HepG2 (cell line): ENCODE results near the gene IRF2. TPM values are rescaled to one million over a fixed set of nuclear protein-coding genes. Genes with fewer than 3 reads are reported as not detected.

ENCODE experiments used
- ATAC-seq: fragments of 200-7000 bp; cut with Tn5 transposase; 3 replicates; pipeline ENCODE4 v1.9.1; 2020; ENCODE audit warnings: mild to moderate bottlenecking, moderate library complexity
- BruUV-seq: library from RNA; stranded (reverse); fragments of 400-500 nt; replicated peaks from 2 replicates; lab custom pipeline; 2021; lab: Mats Ljungman, UMichigan
- CTCF ChIA-PET: fragments of 300-600 bp; formaldehyde crosslinking; extraction: SDS; loops from one replicate; lab custom pipeline; 2021; ENCODE audit warnings: low total read pairs, inconsistent platforms, low intra/inter-chr PET ratio; lab: Yijun Ruan, JAX
- POLR2A ChIA-PET: fragments of 350-600 bp; sonication (Branson Sonifier 250); formaldehyde crosslinking; loops from one replicate; lab custom pipeline; 2020; ENCODE audit warnings: antibody characterized with exemption, inconsistent platforms; lab: Yijun Ruan, JAX
- DNase-seq: peaks from one replicate; pipeline ENCODE4 v3.0.0-alpha.2; 2015; ENCODE audit warnings: low spot score
- FAIRE-seq: peaks from 3 replicates; lab custom pipeline; 2011; peaks lifted over from hg19 to GRCh38; lab: Jason Lieb, UNC
- H2AFZ ChIP-seq: one replicate; pipeline ENCODE4 v1.6.1; 2011; ENCODE audit warnings: low read length, inconsistent platforms
- H3K27ac ChIP-seq: fragments of 300-600 bp; 3 replicates; pipeline ENCODE4 v1.8.0; 2011; ENCODE audit warnings: mixed run types, mild to moderate bottlenecking, mixed read lengths, low read length, inconsistent platforms; ENCODE audit not compliant: insufficient read depth; ENCODE audit errors: extremely low read length
- H3K27me3 ChIP-seq, 2 experiments: fragments of 200-600 bp in 1 of 2; 2 replicates in 1 of 2; 3 replicates in 1 of 2; pipeline versions ENCODE4 v1.6.0 to v1.8.0; 2011; ENCODE audit warnings: low read length in 2 of 2, mild to moderate bottlenecking in 2 of 2, moderate library complexity in 2 of 2, inconsistent platforms in 1 of 2; ENCODE audit not compliant: insufficient read depth in 2 of 2, control insufficient read depth in 1 of 2
- H3K36me3 ChIP-seq, 2 experiments: fragments of 200-600 bp in 1 of 2; replicated peaks in 1 of 2; 2 replicates in 1 of 2; 3 replicates in 1 of 2; pipeline versions ENCODE4 v1.5.1 to v1.8.0; 2011; ENCODE audit warnings: low read length in 2 of 2, inconsistent platforms in 1 of 2; ENCODE audit not compliant: insufficient read depth in 2 of 2, control insufficient read depth in 1 of 2
- H3K4me1 ChIP-seq: 2 replicates; pipeline ENCODE4 v1.5.1; 2012; ENCODE audit warnings: low read length, inconsistent platforms; ENCODE audit not compliant: insufficient read depth
- H3K4me2 ChIP-seq: 2 replicates; pipeline ENCODE4 v1.6.0; 2011; ENCODE audit warnings: low read depth, low read length, inconsistent platforms
- H3K4me3 ChIP-seq, 3 experiments: fragments of 200-600 bp in 1 of 3; sonication (generic), shearing (Covaris generic) in 1 of 3; replicated peaks in 1 of 3; 2 replicates each; pipeline ENCODE4 v1.5.1; 2011 to 2016; ENCODE audit warnings: low read length in 3 of 3, inconsistent platforms in 2 of 3, low read depth in 2 of 3, mild to moderate bottlenecking in 2 of 3, control low read depth in 1 of 3, mixed read lengths in 1 of 3; ENCODE audit not compliant: insufficient read depth in 1 of 3
- H3K79me2 ChIP-seq: one replicate; pipeline ENCODE4 v1.6.1; 2011; ENCODE audit warnings: low read length, inconsistent platforms; ENCODE audit not compliant: insufficient read depth
- H3K9ac ChIP-seq: 2 replicates; pipeline ENCODE4 v1.6.0; 2011; ENCODE audit warnings: mild to moderate bottlenecking, low read depth, low read length, inconsistent platforms; ENCODE audit not compliant: insufficient read depth
- H3K9me3 ChIP-seq: 2 replicates; pipeline ENCODE4 v1.5.1; 2012; ENCODE audit warnings: mild to moderate bottlenecking, low read length
- H4K20me1 ChIP-seq: 2 replicates; pipeline ENCODE4 v1.6.0; 2011; ENCODE audit warnings: inconsistent platforms, mild to moderate bottlenecking, low read length, moderate library complexity; ENCODE audit not compliant: insufficient read depth
- ARNTL ChIP-seq: sonication (generic); formaldehyde crosslinking; IDR thresholded peaks from 2 replicates; pipeline ENCODE4 v1.4.0; 2020; ENCODE audit warnings: mild to moderate bottlenecking, missing genetic modification reagents
- KAT8 ChIP-seq: IDR thresholded peaks from 2 replicates; pipeline ENCODE4 v1.6.1; 2016; ENCODE audit warnings: missing genetic modification reagents, missing compliant biosample characterization
- MAF1 ChIP-seq: sonication (generic); formaldehyde crosslinking; IDR thresholded peaks from 2 replicates; pipeline ENCODE4 v1.5.0; 2020; ENCODE audit warnings: missing genetic modification reagents, borderline replicate concordance
- SAP130 ChIP-seq: IDR thresholded peaks from 2 replicates; pipeline ENCODE4 v1.6.1; 2016; ENCODE audit warnings: low read depth
- SP140L ChIP-seq: sonication (generic); formaldehyde crosslinking; IDR thresholded peaks from 2 replicates; pipeline ENCODE4 v1.4.0; 2020; ENCODE audit warnings: missing genetic modification reagents, borderline replicate concordance
- SRY ChIP-seq: sonication (generic); formaldehyde crosslinking; IDR thresholded peaks from 2 replicates; pipeline ENCODE4 v1.8.0; 2022; ENCODE audit warnings: mild to moderate bottlenecking, missing genetic modification reagents
- ZBTB40 ChIP-seq, 2 experiments: fragments of 450-650 bp in 1 of 2; sonication (generic) in 1 of 2; formaldehyde crosslinking in 1 of 2; IDR thresholded peaks; 2 replicates each; pipeline versions ENCODE4 v1.6.1 to v1.8.0; 2016 to 2022; ENCODE audit warnings: antibody characterized with exemption in 1 of 2, mild to moderate bottlenecking in 1 of 2, missing genetic modification reagents in 1 of 2
- ZNF251 ChIP-seq: sonication (generic); formaldehyde crosslinking; IDR thresholded peaks from 2 replicates; pipeline ENCODE4 v1.9.0; 2021; ENCODE audit warnings: mild to moderate bottlenecking, missing genetic modification reagents
- ZNF256 ChIP-seq: sonication (generic); formaldehyde crosslinking; conservative IDR thresholded peaks from 2 replicates; pipeline ENCODE4 v1.4.0; 2020; ENCODE audit warnings: missing genetic modification reagents
- ZNF512 ChIP-seq: sonication (generic); formaldehyde crosslinking; IDR thresholded peaks from 2 replicates; pipeline ENCODE4 v1.4.0; 2020; ENCODE audit warnings: mild to moderate bottlenecking, missing genetic modification reagents
- ZNF549 ChIP-seq: sonication (generic); formaldehyde crosslinking; IDR thresholded peaks from 2 replicates; pipeline ENCODE4 v1.5.0; 2020; ENCODE audit warnings: missing genetic modification reagents
- WGBS: methylation state at CpG from one replicate; pipeline ENCODE4 v1.1.6; 2017; ENCODE audit warnings: low lambda C conversion rate; 5-methylcytosine and 5-hydroxymethylcytosine counted together
- in situ Hi-C: cut with HindIII; loops from 2 replicates; pipeline ENCODE4 v1.10.0; 2017; ENCODE audit warnings: low pct_unique_long_range_greater_than_20kb; ENCODE audit not compliant: extremely low pct_ligation_motif_present
- intact Hi-C: fragments of 100-400 bp; cut with micrococcal nuclease; formaldehyde crosslinking; loops from one replicate; pipeline ENCODE4 v1.10.0; 2022; ENCODE audit not compliant: unreplicated experiment
- polyA plus RNA-seq, 8 experiments: library from polyadenylated mRNA; depleted of rRNA in 3 of 8; stranded (reverse) in 7 of 8; unstranded in 1 of 8; fragments of >200 nt; fragmentation: Illumina TruSeq in 4 of 8; extraction: Trizol in 4 of 8; gene quantifications; 2 replicates each; pipeline versions ENCODE4 v1.2.1 to v1.2.3, GENCODE V29; 2011 to 2016; ENCODE audit warnings: low read depth in 4 of 8, missing spikeins in 1 of 8, mixed read lengths in 1 of 8; ENCODE audit not compliant: insufficient read depth in 1 of 8
- total RNA-seq, 5 experiments: library from RNA; depleted of rRNA; stranded (reverse); fragments of >200 nt; fragmentation: Illumina TruSeq; extraction: Trizol; gene quantifications; 2 replicates each; pipeline ENCODE4 v1.2.3, GENCODE V29; 2016; ENCODE audit warnings: low read depth in 1 of 5
- TF ChIP-seq, protein P1 (sequence below): sonication (generic); formaldehyde crosslinking; IDR thresholded peaks from 2 replicates; pipeline ENCODE4 v1.4.0; 2020; ENCODE audit warnings: missing genetic modification reagents, borderline replicate concordance

The IRF2 gene
- total and polyA plus RNA-seq, 2 of the 13 experiments (the other 11 are each of a cell fraction or from before 2014, with no cell fraction given), result 15.5 to 28.8 TPM

GRCh38 chr4:184383497-184384055 is 90.8 kb downstream of the IRF2 start:
- Histone ChIP-seq H3K79me2 (no peaks in the 10 kb centered on the region), H3K27ac (peak overlapping the region; percentile 63), H3K27me3 (no peaks in the 10 kb centered on the region), H2AFZ (no peak overlapping the region), H3K4me3 (peak overlapping the region in 2 of 3 experiments; percentile 13 to 48; a peak in 2 of 6 replicates), H3K4me1 (peaks cover 61% of the 10 kb centered on the region), H3K9me3 (no peaks in the 10 kb centered on the region), H3K36me3 (peaks cover 4 to 7% of the 10 kb centered on the region in 2 experiments; a peak in 4 of 5 replicates), H3K4me2 (peak overlapping the region; percentile 78), H4K20me1 (no peaks in the 10 kb centered on the region), H3K9ac (no peak overlapping the region)
- WGBS, result 51% methylated on average over 8 of the region's 8 CpGs
- BruUV-seq, result no TSS peak
- DNase-seq, result peak; percentile 27
- peak; percentile 14; the same call in 2 of the 3 replicates for ATAC-seq
- ChIA-PET CTCF (interaction anchor here (1.1 kb wide), 1 partner anchor 155 kb away, joined by 3 read pairs; no protein-coding TSS in a partner anchor), POLR2A (interaction anchor here (1.3 to 2.5 kb wide), 6 partner anchors 17 to 91 kb away, joined by 3 to 10 read pairs (median 6); partner anchors contain the start of gene IRF2)
- intact Hi-C loops, result loop anchor here (2.0 kb wide), 2 partner anchors 19 to 153 kb away; no protein-coding TSS in a partner anchor
- FAIRE-seq, result peak; percentile 55
- in situ Hi-C loops, result no loop called here
- TF ChIP-seq, protein P1, sequence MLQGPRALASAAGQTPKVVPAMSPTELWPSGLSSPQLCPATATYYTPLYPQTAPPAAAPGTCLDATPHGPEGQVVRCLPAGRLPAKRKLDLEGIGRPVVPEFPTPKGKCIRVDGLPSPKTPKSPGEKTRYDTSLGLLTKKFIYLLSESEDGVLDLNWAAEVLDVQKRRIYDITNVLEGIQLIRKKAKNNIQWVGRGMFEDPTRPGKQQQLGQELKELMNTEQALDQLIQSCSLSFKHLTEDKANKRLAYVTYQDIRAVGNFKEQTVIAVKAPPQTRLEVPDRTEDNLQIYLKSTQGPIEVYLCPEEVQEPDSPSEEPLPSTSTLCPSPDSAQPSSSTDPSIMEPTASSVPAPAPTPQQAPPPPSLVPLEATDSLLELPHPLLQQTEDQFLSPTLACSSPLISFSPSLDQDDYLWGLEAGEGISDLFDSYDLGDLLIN, result no peak
- TF ChIP-seq SRY (CRISPR knock-in tag), result no peak
- no peak for TF ChIP-seq ZNF256 (CRISPR knock-in tag)
- TF ChIP-seq SP140L (CRISPR knock-in tag), result no peak
- TF ChIP-seq SAP130 (CRISPR knock-in tag), result no peak
- no peak for TF ChIP-seq ZNF549 (CRISPR knock-in tag)
- TF ChIP-seq MAF1 (CRISPR knock-in tag), result no peak
- TF ChIP-seq ZNF512 (CRISPR knock-in tag), result no peak
- no peak for TF ChIP-seq ZNF251
- 0 out of 2 replicates have a peak, but pooled peaks have one; percentile 17 for TF ChIP-seq ARNTL (CRISPR knock-in tag)
- no peak for TF ChIP-seq ZBTB40 (IDR thresholded peaks at IDR 0.05)
- no peak for TF ChIP-seq ZBTB40 (CRISPR knock-in tag; IDR thresholded peaks at IDR 0.05)
- TF ChIP-seq KAT8 (CRISPR knock-in tag), result no peak
